Measurements from ENCODE around the gene PCNX2.

GRCh38 chr1:232980355-232980978 lies 315.1 kb downstream of the PCNX2 start:
- TF ChIP-seq CTCF (IDR thresholded peaks at IDR 0.05; ENCODE audit: low read length), result no peak
- TF ChIP-seq EZH2 (optimal IDR thresholded peaks at IDR 0.05; ENCODE audit: low read depth, low read length), result no peak
- TF ChIP-seq EZH2phosphoT487 (IDR thresholded peaks at IDR 0.05; ENCODE audit: low read length), result no peak
